ENCODE data around the gene APOBEC3C. TPM values are rescaled to one million over a fixed set of nuclear protein-coding genes. Genes with fewer than 3 reads are reported as not detected.

Gene APOBEC3C
- polyA plus RNA-seq, 1 of the 3 experiments (the other 2 are of a cell fraction): 11.7 TPM

- no peak overlapping the region for H3K4me3 ChIP-seq (ENCODE audit: low read depth in 2 of 2, low read length in 1 of 2)
- H3K36me3 ChIP-seq (replicated peaks in 1 of 2; ENCODE audit: control insufficient read depth in 1 of 2, insufficient read depth in 2 of 2, low read length in 1 of 2): no peaks in the 10 kb centered on the region
- TF ChIP-seq FOXJ3 (CRISPR knock-in tag; IDR thresholded peaks at IDR 0.05) (no peak), REST (IDR thresholded peaks at IDR 0.05; ENCODE audit: low read depth, low read length) (no peak), USF2 (IDR thresholded peaks at IDR 0.05; ENCODE audit: borderline replicate concordance, low read depth, low read length) (no peak), FOSL2 (IDR thresholded peaks at IDR 0.05; ENCODE audit: borderline replicate concordance, low read depth) (no peak), FOXM1 (IDR thresholded peaks at IDR 0.05; ENCODE audit: low read depth) (no peak), GABPA (IDR thresholded peaks at IDR 0.05; ENCODE audit: low read depth) (no peak), EZH2phosphoT487 (IDR thresholded peaks at IDR 0.05; ENCODE audit: borderline replicate concordance, low read depth) (no peak)
- H3K27me3 ChIP-seq (ENCODE audit: insufficient read depth): no peaks in the 10 kb centered on the region
- CTCF ChIA-PET: no interaction called here
- no peaks in the 10 kb centered on the region for H3K9me2 ChIP-seq
- 70% methylated on average over 2 of the region's 5 CpGs for WGBS (ENCODE audit: low lambda C conversion rate)
- no peaks in the 10 kb centered on the region for H3K9me3 ChIP-seq
- DNase-seq: no peak
- H3F3A ChIP-seq (replicated peaks; ENCODE audit: insufficient read depth): no peaks in the 10 kb centered on the region
- no peaks in the 10 kb centered on the region for H3K4me1 ChIP-seq (ENCODE audit: control insufficient read depth in 1 of 2, insufficient read depth in 2 of 2, low read depth in 1 of 2, low read length in 1 of 2)
- H3K4me2 ChIP-seq: no peak overlapping the region
- H3K79me2 ChIP-seq (ENCODE audit: insufficient read depth): no peaks in the 10 kb centered on the region
- no peaks in the 10 kb centered on the region for H4K20me1 ChIP-seq (ENCODE audit: insufficient read depth)
- no peak overlapping the region for H3K27ac ChIP-seq (ENCODE audit: low read depth in 2 of 2, low read length in 1 of 2)
- POLR2A ChIA-PET: no interaction called here
- H2AFZ ChIP-seq (ENCODE audit: low read depth): no peak overlapping the region
- H3K9ac ChIP-seq: no peak overlapping the region
These were observed 41.5 kb upstream of the APOBEC3C start for GRCh38 chr22:38972558-38972957.

GRCh38 chr22:38973289-38974169 is 40.5 kb upstream of the APOBEC3C start:
- Histone ChIP-seq H3K4me2 (no peak overlapping the region), H3K36me3 (replicated peaks in 1 of 2; ENCODE audit: control insufficient read depth in 1 of 2, insufficient read depth in 2 of 2, low read length in 1 of 2) (no peaks in the 10 kb centered on the region), H4K20me1 (ENCODE audit: insufficient read depth) (no peaks in the 10 kb centered on the region), H3K9ac (no peak overlapping the region), H3K4me1 (ENCODE audit: control insufficient read depth in 1 of 2, insufficient read depth in 2 of 2, low read depth in 1 of 2, low read length in 1 of 2) (no peaks in the 10 kb centered on the region), H3F3A (replicated peaks; ENCODE audit: insufficient read depth) (no peaks in the 10 kb centered on the region), H3K79me2 (ENCODE audit: insufficient read depth) (no peaks in the 10 kb centered on the region), H3K4me3 (ENCODE audit: low read depth in 2 of 2, low read length in 1 of 2) (no peak overlapping the region), H2AFZ (ENCODE audit: low read depth) (no peak overlapping the region), H3K27me3 (ENCODE audit: insufficient read depth) (no peaks in the 10 kb centered on the region), H3K9me2 (no peaks in the 10 kb centered on the region), H3K9me3 (no peaks in the 10 kb centered on the region), H3K27ac (ENCODE audit: low read depth in 2 of 2, low read length in 1 of 2) (no peak overlapping the region)
- DNase-seq: no peak
- ChIA-PET POLR2A (no interaction called here), CTCF (no interaction called here)
- WGBS (ENCODE audit: low lambda C conversion rate): no CpG with 5 or more reads among the region's 15 CpGs
- TF ChIP-seq TAF1 (IDR thresholded peaks at IDR 0.05; ENCODE audit: borderline replicate concordance, low read depth, low read length): no peak
- TF ChIP-seq GATA2 (CRISPR knock-in tag; IDR thresholded peaks at IDR 0.05): no peak
- no peak for TF ChIP-seq POLR2AphosphoS5 (IDR thresholded peaks at IDR 0.05; ENCODE audit: low read depth, low read length)
- no peak for TF ChIP-seq CTCF (IDR thresholded peaks at IDR 0.05)
- no peak for TF ChIP-seq RFX5 (IDR thresholded peaks at IDR 0.05; ENCODE audit: low read length)
- no peak for TF ChIP-seq FOSL2 (IDR thresholded peaks at IDR 0.05; ENCODE audit: borderline replicate concordance, low read depth)
- TF ChIP-seq GABPA (IDR thresholded peaks at IDR 0.05; ENCODE audit: low read depth): no peak
- TF ChIP-seq TEAD4 (IDR thresholded peaks at IDR 0.05; ENCODE audit: borderline replicate concordance, insufficient read depth): no peak
- TF ChIP-seq SMC3 (IDR thresholded peaks at IDR 0.05; ENCODE audit: low read depth, low read length): no peak
- TF ChIP-seq REST (IDR thresholded peaks at IDR 0.05; ENCODE audit: low read depth, low read length): no peak
